Measurements from ENCODE around the gene HEATR5B. TPM values are rescaled to one million over a fixed set of nuclear protein-coding genes. Genes with fewer than 3 reads are reported as not detected.

Gene HEATR5B
- total RNA-seq, 1 donor from 2014 or later: 15.1 TPM

DNA sequence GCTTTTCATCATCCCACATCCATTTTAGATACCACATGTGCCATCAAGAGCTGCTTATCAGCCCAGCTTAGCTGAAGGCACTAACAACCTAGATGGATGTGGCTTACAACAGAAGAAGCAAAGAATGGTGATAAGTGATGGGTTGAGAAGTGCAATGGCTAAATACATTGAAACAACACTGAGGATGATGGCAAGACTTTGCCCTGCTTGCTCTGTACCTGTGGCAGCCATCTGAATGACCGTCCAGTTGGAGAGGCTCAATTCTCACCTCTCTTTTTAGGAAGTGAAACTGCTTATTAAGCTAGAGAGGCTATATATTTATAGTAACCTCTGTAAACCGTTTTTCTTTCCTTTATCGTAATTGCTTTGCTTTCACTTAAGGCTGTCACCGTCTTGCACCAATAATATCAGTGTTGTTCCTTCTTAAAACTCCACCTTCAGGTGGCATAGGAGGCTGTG, 5.9 kb upstream of the HEATR5B start:
- DNase-seq (ENCODE audit: low spot score): no peak
- no peak overlapping the region for H3K27ac Mint-ChIP-seq (ENCODE audit: unreplicated experiment)
- no peak overlapping the region for H3K4me3 Mint-ChIP-seq (ENCODE audit: unreplicated experiment)
- no peaks in the 10 kb centered on the region for H3K9me3 Mint-ChIP-seq (ENCODE audit: low read depth)
- H3K36me3 Mint-ChIP-seq (ENCODE audit: low read depth): peaks cover 10% of the 10 kb centered on the region
- no peaks in the 10 kb centered on the region for H3K27me3 Mint-ChIP-seq (ENCODE audit: low read depth)
- TF ChIP-seq CTCF (IDR thresholded peaks at IDR 0.05): no peak
- H3K4me1 Mint-ChIP-seq (ENCODE audit: low read depth): no peaks in the 10 kb centered on the region

GRCh38 chr2:37085731-37086147, 1.6 kb upstream of the HEATR5B start:
- no peak for DNase-seq (ENCODE audit: low spot score)
- Mint-ChIP-seq H3K27me3 (ENCODE audit: low read depth) (no peaks in the 10 kb centered on the region), H3K36me3 (ENCODE audit: low read depth) (peaks cover 2% of the 10 kb centered on the region), H3K27ac (ENCODE audit: unreplicated experiment) (no peak overlapping the region), H3K9me3 (ENCODE audit: low read depth) (no peaks in the 10 kb centered on the region), H3K4me3 (ENCODE audit: unreplicated experiment) (no peak overlapping the region), H3K4me1 (ENCODE audit: low read depth) (peaks cover 5% of the 10 kb centered on the region)
- no peak for TF ChIP-seq CTCF (IDR thresholded peaks at IDR 0.05)

DNA sequence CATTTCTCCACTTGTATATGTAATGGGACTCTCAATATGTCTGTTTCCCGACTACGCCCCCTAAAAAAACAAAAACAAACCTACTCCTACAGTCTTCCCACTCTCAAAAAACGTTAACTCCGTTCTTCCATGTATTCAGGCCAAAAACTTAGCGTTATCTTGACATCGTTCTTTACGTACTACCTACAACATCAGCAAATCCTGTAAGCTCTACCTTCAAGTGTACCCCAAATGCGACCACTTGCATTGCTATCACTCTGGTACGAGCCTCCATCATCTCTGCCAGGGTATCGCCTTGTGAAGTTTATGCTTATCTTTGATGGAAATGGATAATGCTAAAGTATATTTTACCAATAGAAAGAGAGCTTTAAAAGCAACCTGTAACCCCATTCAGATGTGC, 625 bp upstream of the HEATR5B start:
- Mint-ChIP-seq H3K27ac (ENCODE audit: unreplicated experiment) (no peak overlapping the region), H3K36me3 (ENCODE audit: low read depth) (peaks cover 2% of the 10 kb centered on the region), H3K27me3 (ENCODE audit: low read depth) (no peaks in the 10 kb centered on the region)

DNA sequence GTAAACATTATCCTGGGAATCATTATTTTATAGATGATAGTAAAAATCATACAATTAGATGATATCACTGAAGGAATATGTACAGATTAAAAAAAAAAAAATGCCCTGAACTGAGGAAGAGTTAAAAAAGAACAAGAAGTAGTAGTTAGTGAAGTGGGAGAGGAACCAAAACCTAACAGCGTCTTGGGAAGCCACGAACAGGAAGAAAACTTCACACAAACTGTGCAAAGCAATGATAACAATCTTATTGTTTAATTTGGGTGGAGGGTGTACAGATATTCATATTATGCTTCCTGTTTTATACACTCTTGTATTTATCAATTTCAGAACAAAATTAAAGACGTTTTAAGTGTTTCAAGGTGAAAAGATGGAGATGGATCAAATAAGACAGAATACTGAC, 3.5 kb downstream of the HEATR5B start:
- H3K27ac Mint-ChIP-seq (ENCODE audit: unreplicated experiment): no peak overlapping the region
- DNase-seq (ENCODE audit: low spot score): no peak
- peaks cover 13% of the 10 kb centered on the region for H3K36me3 Mint-ChIP-seq (ENCODE audit: low read depth)
- no peaks in the 10 kb centered on the region for H3K27me3 Mint-ChIP-seq (ENCODE audit: low read depth)
- H3K4me3 Mint-ChIP-seq (ENCODE audit: unreplicated experiment): no peak overlapping the region
- no peaks in the 10 kb centered on the region for H3K9me3 Mint-ChIP-seq (ENCODE audit: low read depth)
- peaks cover 11% of the 10 kb centered on the region for H3K4me1 Mint-ChIP-seq (ENCODE audit: low read depth)
- TF ChIP-seq CTCF (IDR thresholded peaks at IDR 0.05): no peak

More for the DNA sequence above, 625 bp upstream of the HEATR5B start:
- no peak for TF ChIP-seq CTCF (IDR thresholded peaks at IDR 0.05)
- Mint-ChIP-seq H3K4me1 (ENCODE audit: low read depth) (peaks cover 11% of the 10 kb centered on the region), H3K9me3 (ENCODE audit: low read depth) (no peaks in the 10 kb centered on the region), H3K4me3 (ENCODE audit: unreplicated experiment) (no peak overlapping the region)
- no peak for DNase-seq (ENCODE audit: low spot score)

DNA sequence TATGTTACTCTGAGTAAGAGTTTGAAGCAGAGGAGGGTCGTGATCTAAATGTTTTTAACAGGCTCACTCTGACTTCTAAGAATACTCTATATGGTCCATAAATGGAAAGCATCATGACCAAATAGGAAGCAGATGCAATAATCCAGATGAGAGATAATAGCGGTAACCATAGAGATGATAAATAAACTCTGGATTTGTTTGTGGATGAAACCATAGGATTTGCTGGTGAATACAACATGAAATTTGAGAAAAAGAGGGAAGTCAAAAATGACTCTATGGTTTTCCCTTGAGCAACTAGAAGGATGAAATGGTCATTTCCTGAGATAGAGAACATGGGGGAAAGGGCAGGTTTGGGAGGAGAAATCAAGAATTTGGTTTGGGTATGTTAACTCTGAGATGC, 3.9 kb downstream of the HEATR5B start:
- no peaks in the 10 kb centered on the region for H3K27me3 Mint-ChIP-seq (ENCODE audit: low read depth)
- DNase-seq (ENCODE audit: low spot score): no peak
- H3K36me3 Mint-ChIP-seq (ENCODE audit: low read depth): peaks cover 15% of the 10 kb centered on the region
- peaks cover 11% of the 10 kb centered on the region for H3K4me1 Mint-ChIP-seq (ENCODE audit: low read depth)
- TF ChIP-seq CTCF (IDR thresholded peaks at IDR 0.05): no peak
- H3K4me3 Mint-ChIP-seq (ENCODE audit: unreplicated experiment): no peak overlapping the region
- no peaks in the 10 kb centered on the region for H3K9me3 Mint-ChIP-seq (ENCODE audit: low read depth)
- H3K27ac Mint-ChIP-seq (ENCODE audit: unreplicated experiment): no peak overlapping the region
